ENCODE results near the gene LAMC1. TPM values are rescaled to one million over a fixed set of nuclear protein-coding genes. Genes with fewer than 3 reads are reported as not detected.

The LAMC1 gene
- polyA plus RNA-seq, 1 of the 3 experiments (the other 2 are of a cell fraction) = 101 TPM

DNA sequence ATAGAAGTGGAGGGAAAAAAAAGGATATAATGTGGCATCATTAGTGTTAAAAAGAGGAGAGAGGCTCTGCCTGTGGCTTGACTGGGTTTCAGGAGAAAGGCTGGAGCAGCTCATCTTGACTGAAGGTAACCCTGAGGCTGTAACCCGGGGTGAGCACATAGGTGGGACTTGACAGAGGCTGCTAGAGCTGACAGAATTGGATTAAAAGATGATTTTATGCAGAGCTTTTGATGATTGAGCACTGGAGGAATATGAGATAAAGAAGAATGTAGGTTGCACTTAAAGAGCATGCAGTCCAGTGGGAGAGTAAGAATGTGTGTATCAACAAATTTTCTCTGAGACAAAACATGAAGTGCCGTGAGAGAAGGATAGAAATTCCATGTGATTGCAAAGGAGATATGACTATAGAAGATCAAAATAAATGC, 17.3 kb downstream of the LAMC1 start:
- peaks cover 0 to 4% of the 10 kb centered on the region in 2 experiments for H3K36me3 ChIP-seq (replicated peaks in 1 of 2; ENCODE audit: control insufficient read depth in 1 of 2, insufficient read depth in 2 of 2, low read length in 1 of 2)
- H3K4me2 ChIP-seq = peak overlapping the region; percentile 69
- H2AFZ ChIP-seq (ENCODE audit: low read depth) = no peak overlapping the region
- WGBS (ENCODE audit: low lambda C conversion rate) = 51% methylated on average over 2 of the region's 2 CpGs
- POLR2A ChIA-PET = no interaction called here
- no peak overlapping the region for H3K4me3 ChIP-seq (ENCODE audit: low read depth in 2 of 2, low read length in 1 of 2)
- CTCF ChIA-PET = interaction anchor here (0.5 to 0.9 kb wide), 3 partner anchors 13 to 338 kb away, joined by 3 read pairs; no protein-coding TSS in a partner anchor
- H3K27me3 ChIP-seq (ENCODE audit: insufficient read depth) = no peaks in the 10 kb centered on the region
- no peaks in the 10 kb centered on the region for H3K9me2 ChIP-seq
- peaks cover 100% of the 10 kb centered on the region for H3K79me2 ChIP-seq (ENCODE audit: insufficient read depth)
- peak; percentile 29 for DNase-seq
- peak overlapping the region; percentile 80 to 90 for H3K27ac ChIP-seq (ENCODE audit: low read depth in 2 of 2, low read length in 1 of 2)
- no peak for TF ChIP-seq FOXJ3 (CRISPR knock-in tag; IDR thresholded peaks at IDR 0.05)
- no peak; the same call in 1 of the 2 replicates for TF ChIP-seq GATA2 (CRISPR knock-in tag; IDR thresholded peaks at IDR 0.05)
- no peak for TF ChIP-seq YY1 (IDR thresholded peaks at IDR 0.05; ENCODE audit: low read depth)
- TF ChIP-seq EZH2phosphoT487 (IDR thresholded peaks at IDR 0.05; ENCODE audit: borderline replicate concordance, low read depth) = no peak
- no peak for TF ChIP-seq MEF2A (IDR thresholded peaks at IDR 0.05; ENCODE audit: borderline replicate concordance, low read depth)
- TF ChIP-seq JUND (IDR thresholded peaks at IDR 0.05) = no peak
- TF ChIP-seq CHD2 (IDR thresholded peaks at IDR 0.05; ENCODE audit: low read length, partially characterized antibody) = no peak
- TF ChIP-seq, protein P1, sequence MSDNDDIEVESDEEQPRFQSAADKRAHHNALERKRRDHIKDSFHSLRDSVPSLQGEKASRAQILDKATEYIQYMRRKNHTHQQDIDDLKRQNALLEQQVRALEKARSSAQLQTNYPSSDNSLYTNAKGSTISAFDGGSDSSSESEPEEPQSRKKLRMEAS (IDR thresholded peaks at IDR 0.05; ENCODE audit: low read depth) = no peak
- TF ChIP-seq RXRA (IDR thresholded peaks at IDR 0.05; ENCODE audit: borderline replicate concordance, low read depth) = no peak
- TF ChIP-seq, protein P2, sequence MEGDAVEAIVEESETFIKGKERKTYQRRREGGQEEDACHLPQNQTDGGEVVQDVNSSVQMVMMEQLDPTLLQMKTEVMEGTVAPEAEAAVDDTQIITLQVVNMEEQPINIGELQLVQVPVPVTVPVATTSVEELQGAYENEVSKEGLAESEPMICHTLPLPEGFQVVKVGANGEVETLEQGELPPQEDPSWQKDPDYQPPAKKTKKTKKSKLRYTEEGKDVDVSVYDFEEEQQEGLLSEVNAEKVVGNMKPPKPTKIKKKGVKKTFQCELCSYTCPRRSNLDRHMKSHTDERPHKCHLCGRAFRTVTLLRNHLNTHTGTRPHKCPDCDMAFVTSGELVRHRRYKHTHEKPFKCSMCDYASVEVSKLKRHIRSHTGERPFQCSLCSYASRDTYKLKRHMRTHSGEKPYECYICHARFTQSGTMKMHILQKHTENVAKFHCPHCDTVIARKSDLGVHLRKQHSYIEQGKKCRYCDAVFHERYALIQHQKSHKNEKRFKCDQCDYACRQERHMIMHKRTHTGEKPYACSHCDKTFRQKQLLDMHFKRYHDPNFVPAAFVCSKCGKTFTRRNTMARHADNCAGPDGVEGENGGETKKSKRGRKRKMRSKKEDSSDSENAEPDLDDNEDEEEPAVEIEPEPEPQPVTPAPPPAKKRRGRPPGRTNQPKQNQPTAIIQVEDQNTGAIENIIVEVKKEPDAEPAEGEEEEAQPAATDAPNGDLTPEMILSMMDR (IDR thresholded peaks at IDR 0.05) = no peak
- TF ChIP-seq SMC3 (IDR thresholded peaks at IDR 0.05; ENCODE audit: low read depth, low read length) = no peak
- TF ChIP-seq, protein P3, sequence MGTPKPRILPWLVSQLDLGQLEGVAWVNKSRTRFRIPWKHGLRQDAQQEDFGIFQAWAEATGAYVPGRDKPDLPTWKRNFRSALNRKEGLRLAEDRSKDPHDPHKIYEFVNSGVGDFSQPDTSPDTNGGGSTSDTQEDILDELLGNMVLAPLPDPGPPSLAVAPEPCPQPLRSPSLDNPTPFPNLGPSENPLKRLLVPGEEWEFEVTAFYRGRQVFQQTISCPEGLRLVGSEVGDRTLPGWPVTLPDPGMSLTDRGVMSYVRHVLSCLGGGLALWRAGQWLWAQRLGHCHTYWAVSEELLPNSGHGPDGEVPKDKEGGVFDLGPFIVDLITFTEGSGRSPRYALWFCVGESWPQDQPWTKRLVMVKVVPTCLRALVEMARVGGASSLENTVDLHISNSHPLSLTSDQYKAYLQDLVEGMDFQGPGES (IDR thresholded peaks at IDR 0.05; ENCODE audit: low read depth, low read length) = no peak
- TF ChIP-seq FOSL2 (IDR thresholded peaks at IDR 0.05; ENCODE audit: borderline replicate concordance, low read depth) = no peak
- TF ChIP-seq, protein P4, sequence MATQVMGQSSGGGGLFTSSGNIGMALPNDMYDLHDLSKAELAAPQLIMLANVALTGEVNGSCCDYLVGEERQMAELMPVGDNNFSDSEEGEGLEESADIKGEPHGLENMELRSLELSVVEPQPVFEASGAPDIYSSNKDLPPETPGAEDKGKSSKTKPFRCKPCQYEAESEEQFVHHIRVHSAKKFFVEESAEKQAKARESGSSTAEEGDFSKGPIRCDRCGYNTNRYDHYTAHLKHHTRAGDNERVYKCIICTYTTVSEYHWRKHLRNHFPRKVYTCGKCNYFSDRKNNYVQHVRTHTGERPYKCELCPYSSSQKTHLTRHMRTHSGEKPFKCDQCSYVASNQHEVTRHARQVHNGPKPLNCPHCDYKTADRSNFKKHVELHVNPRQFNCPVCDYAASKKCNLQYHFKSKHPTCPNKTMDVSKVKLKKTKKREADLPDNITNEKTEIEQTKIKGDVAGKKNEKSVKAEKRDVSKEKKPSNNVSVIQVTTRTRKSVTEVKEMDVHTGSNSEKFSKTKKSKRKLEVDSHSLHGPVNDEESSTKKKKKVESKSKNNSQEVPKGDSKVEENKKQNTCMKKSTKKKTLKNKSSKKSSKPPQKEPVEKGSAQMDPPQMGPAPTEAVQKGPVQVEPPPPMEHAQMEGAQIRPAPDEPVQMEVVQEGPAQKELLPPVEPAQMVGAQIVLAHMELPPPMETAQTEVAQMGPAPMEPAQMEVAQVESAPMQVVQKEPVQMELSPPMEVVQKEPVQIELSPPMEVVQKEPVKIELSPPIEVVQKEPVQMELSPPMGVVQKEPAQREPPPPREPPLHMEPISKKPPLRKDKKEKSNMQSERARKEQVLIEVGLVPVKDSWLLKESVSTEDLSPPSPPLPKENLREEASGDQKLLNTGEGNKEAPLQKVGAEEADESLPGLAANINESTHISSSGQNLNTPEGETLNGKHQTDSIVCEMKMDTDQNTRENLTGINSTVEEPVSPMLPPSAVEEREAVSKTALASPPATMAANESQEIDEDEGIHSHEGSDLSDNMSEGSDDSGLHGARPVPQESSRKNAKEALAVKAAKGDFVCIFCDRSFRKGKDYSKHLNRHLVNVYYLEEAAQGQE (IDR thresholded peaks at IDR 0.05; ENCODE audit: low read depth, low read length) = no peak
- no peak for TF ChIP-seq NRF1 (IDR thresholded peaks at IDR 0.05; ENCODE audit: low read depth, low read length)
- TF ChIP-seq RCOR1 (IDR thresholded peaks at IDR 0.05; ENCODE audit: low read length) = no peak
- TF ChIP-seq TAF1 (IDR thresholded peaks at IDR 0.05; ENCODE audit: borderline replicate concordance, low read depth, low read length) = no peak
- TF ChIP-seq SIN3A (IDR thresholded peaks at IDR 0.05; ENCODE audit: borderline replicate concordance, low read depth, low read length) = no peak
- no peaks in the 10 kb centered on the region for H3K9me3 ChIP-seq
- peak overlapping the region; percentile 47; the same call in 1 of the 2 replicates for H3K9ac ChIP-seq
- H3F3A ChIP-seq (replicated peaks; ENCODE audit: insufficient read depth) = peaks cover 30% of the 10 kb centered on the region
- H3K4me1 ChIP-seq (ENCODE audit: control insufficient read depth in 1 of 2, insufficient read depth in 2 of 2, low read depth in 1 of 2, low read length in 1 of 2) = peaks cover 40 to 55% of the 10 kb centered on the region in 2 experiments
- H4K20me1 ChIP-seq (ENCODE audit: insufficient read depth) = peaks cover 45% of the 10 kb centered on the region

Measured in SK-N-SH (cell line).